NCI-H524 (cell line): ENCODE measurements around the gene KAZALD1.

Experiments
- DNase-seq, 2 experiments: peaks; one replicate each; lab custom pipeline; 2025; lab: John Stamatoyannopoulos, UW

KAZALD1 gene

GRCh38 chr10:101067356-101068083, 5.7 kb downstream of the KAZALD1 start:
- DNase-seq: peak; percentile 36 to 61

GRCh38 chr10:101069441-101069840, 7.7 kb downstream of the KAZALD1 start:
- no peak for DNase-seq

- no peak for DNase-seq
Observed at GRCh38 chr10:101070098-101070497, 8.3 kb downstream of the KAZALD1 start.

GRCh38 chr10:101071267-101071884, 9.6 kb downstream of the KAZALD1 start:
- no peak for DNase-seq

GRCh38 chr10:101071885-101072433, 10.2 kb downstream of the KAZALD1 start:
- DNase-seq: no peak

- DNase-seq: no peak
Observed at GRCh38 chr10:101072923-101073322, 11.1 kb downstream of the KAZALD1 start.

GRCh38 chr10:101073631-101074030, 11.8 kb downstream of the KAZALD1 start:
- DNase-seq: no peak

- no peak for DNase-seq
Observed at GRCh38 chr10:101075775-101076174, 14.0 kb downstream of the KAZALD1 start.

GRCh38 chr10:101076630-101077029, 14.8 kb downstream of the KAZALD1 start:
- DNase-seq: no peak

GRCh38 chr10:101079874-101080273, 18.1 kb downstream of the KAZALD1 start:
- peak in 1 of 2 experiments; percentile 36 for DNase-seq

- no peak for DNase-seq
Observed at GRCh38 chr10:101080933-101081931, 19.4 kb downstream of the KAZALD1 start.

GRCh38 chr10:101085846-101086245, 24.1 kb downstream of the KAZALD1 start:
- DNase-seq: no peak

GRCh38 chr10:101087376-101087775, 25.6 kb downstream of the KAZALD1 start:
- DNase-seq: no peak

GRCh38 chr10:101087965-101088364, 26.2 kb downstream of the KAZALD1 start:
- no peak for DNase-seq

GRCh38 chr10:101089520-101090299, 27.9 kb downstream of the KAZALD1 start:
- no peak for DNase-seq

GRCh38 chr10:101090597-101090996, 28.8 kb downstream of the KAZALD1 start:
- DNase-seq: no peak

GRCh38 chr10:101091546-101092290, 29.9 kb downstream of the KAZALD1 start:
- DNase-seq: no peak

GRCh38 chr10:101092881-101093354, 31.1 kb downstream of the KAZALD1 start:
- DNase-seq: no peak

- no peak for DNase-seq
Observed at GRCh38 chr10:101094121-101094879, 32.5 kb downstream of the KAZALD1 start.

GRCh38 chr10:101095004-101095403, 33.2 kb downstream of the KAZALD1 start:
- DNase-seq: no peak
